BE2C (cell line): Measurements from ENCODE around the gene DMBT1.
A peak's percentile ranks its signal among the peaks of the same experiment; 100 is the strongest.

Experiments
- DNase-seq: peaks from one replicate; pipeline ENCODE4 v3.0.0-alpha.2; 2020
- H3K27me3 ChIP-seq: fragments of 250-450 bp; sonication (Bioruptor Pico); 2 replicates; pipeline ENCODE4 v1.5.1; 2020; ENCODE audit warnings: mild to moderate bottlenecking
- H3K36me3 ChIP-seq: fragments of 250-450 bp; sonication (Bioruptor Pico); 2 replicates; pipeline ENCODE4 v1.5.1; 2020; ENCODE audit warnings: mild to moderate bottlenecking
- H3K4me1 ChIP-seq: fragments of 250-450 bp; sonication (Bioruptor Pico); 2 replicates; pipeline ENCODE4 v1.5.1; 2020
- H3K4me3 ChIP-seq: 2 replicates; pipeline ENCODE4 v1.5.1; 2011; ENCODE audit warnings: low read depth, low read length
- H3K9me3 ChIP-seq: fragments of 250-450 bp; sonication (Bioruptor Pico); 2 replicates; pipeline ENCODE4 v1.5.1; 2020
- CTCF ChIP-seq: IDR thresholded peaks from 2 replicates; pipeline ENCODE4 v1.5.1; 2012; ENCODE audit warnings: mild to moderate bottlenecking, low read depth, low read length

DMBT1 gene

GRCh38 chr10:122516734-122517133 lies 43.8 kb upstream of the DMBT1 start:
- H3K4me1 ChIP-seq = no peaks in the 10 kb centered on the region
- H3K36me3 ChIP-seq = no peaks in the 10 kb centered on the region
- H3K4me3 ChIP-seq = no peak overlapping the region
- DNase-seq = peak; percentile 31
- no peak for TF ChIP-seq CTCF
- no peaks in the 10 kb centered on the region for H3K27me3 ChIP-seq
- H3K9me3 ChIP-seq = no peaks in the 10 kb centered on the region

DNA sequence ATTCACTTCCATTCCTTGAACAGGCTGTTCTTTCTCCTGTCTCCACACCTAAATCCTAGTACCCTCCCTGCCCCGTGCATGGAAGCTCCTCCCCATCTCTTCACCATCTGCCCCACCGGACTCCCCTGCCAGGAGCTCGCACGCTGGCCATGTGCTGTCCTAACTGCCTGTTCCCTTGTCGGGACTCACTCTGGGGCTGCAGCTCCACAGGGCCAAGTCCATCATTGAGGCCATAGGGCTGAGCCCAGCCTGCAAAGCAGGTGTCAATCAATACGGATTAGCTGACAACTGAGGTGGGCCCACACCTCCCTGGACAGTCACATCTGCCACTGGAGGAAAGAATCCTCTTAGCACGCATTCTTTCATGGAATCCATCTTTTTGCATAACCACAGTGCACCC lies 41.4 kb upstream of the DMBT1 start:
- Histone ChIP-seq H3K27me3 (peaks cover 4% of the 10 kb centered on the region), H3K36me3 (no peaks in the 10 kb centered on the region), H3K4me3 (no peak overlapping the region), H3K4me1 (no peaks in the 10 kb centered on the region), H3K9me3 (no peaks in the 10 kb centered on the region)
- no peak for TF ChIP-seq CTCF
- DNase-seq = no peak

- H3K27me3 ChIP-seq = peaks cover 5% of the 10 kb centered on the region
- DNase-seq = no peak
- H3K36me3 ChIP-seq = no peaks in the 10 kb centered on the region
- no peak for TF ChIP-seq CTCF
- H3K4me3 ChIP-seq = no peak overlapping the region
- no peaks in the 10 kb centered on the region for H3K9me3 ChIP-seq
- no peaks in the 10 kb centered on the region for H3K4me1 ChIP-seq
Observed at GRCh38 chr10:122519873-122520272, 40.7 kb upstream of the DMBT1 start.

GRCh38 chr10:122521011-122521410 lies 39.5 kb upstream of the DMBT1 start:
- Histone ChIP-seq H3K36me3 (no peaks in the 10 kb centered on the region), H3K9me3 (no peaks in the 10 kb centered on the region), H3K4me1 (no peaks in the 10 kb centered on the region), H3K27me3 (peaks cover 8% of the 10 kb centered on the region), H3K4me3 (no peak overlapping the region)
- TF ChIP-seq CTCF = no peak
- no peak for DNase-seq

DNA sequence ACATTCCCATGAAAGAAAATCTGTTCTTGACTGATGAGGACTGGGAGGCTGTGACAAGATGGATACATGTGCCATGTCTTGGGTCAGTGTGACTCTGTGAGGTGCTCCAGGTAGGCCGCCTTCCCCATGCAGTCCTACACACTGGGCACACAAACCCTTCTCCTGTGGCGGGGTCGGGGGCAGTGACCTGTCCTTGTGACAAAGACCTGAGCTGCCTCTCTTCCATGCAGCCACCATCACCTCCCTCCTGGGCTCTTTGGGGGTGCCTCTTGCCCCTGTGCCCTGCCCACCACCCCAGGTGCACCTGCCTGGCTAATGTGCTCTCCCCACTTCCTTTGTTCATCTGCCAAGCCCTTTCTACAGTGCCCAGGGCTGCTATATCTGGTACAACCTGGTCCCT lies 35.7 kb upstream of the DMBT1 start:
- TF ChIP-seq CTCF = no peak
- no peak for DNase-seq
- Histone ChIP-seq H3K36me3 (no peaks in the 10 kb centered on the region), H3K4me3 (no peak overlapping the region), H3K4me1 (no peaks in the 10 kb centered on the region), H3K9me3 (no peaks in the 10 kb centered on the region), H3K27me3 (peaks cover 10% of the 10 kb centered on the region)

GRCh38 chr10:122525788-122526187 lies 34.8 kb upstream of the DMBT1 start:
- DNase-seq = no peak
- H3K4me3 ChIP-seq = no peak overlapping the region
- H3K27me3 ChIP-seq = peaks cover 20% of the 10 kb centered on the region
- no peaks in the 10 kb centered on the region for H3K9me3 ChIP-seq
- no peak for TF ChIP-seq CTCF
- H3K4me1 ChIP-seq = no peaks in the 10 kb centered on the region
- H3K36me3 ChIP-seq = no peaks in the 10 kb centered on the region
